GM21786 (cell line): Measurements from ENCODE around the gene MSN.
"Not testable (repeated sequence)": the region's sequence is repeated elsewhere in the genome, so short reads cannot be mapped to it uniquely, and the experiment has no call there.

Experiments used
- ATAC-seq: cut with Tn5 transposase; IDR thresholded peaks from one replicate; pipeline ENCODE4 v1.9.1; 2021; ENCODE audit not compliant: unreplicated experiment

The MSN gene

GRCh38 chrX:65712005-65712806 is 44.8 kb downstream of the MSN start:
- no peak for ATAC-seq

- ATAC-seq = no peak
Observed at GRCh38 chrX:65718538-65718937, 51.1 kb downstream of the MSN start.

DNA sequence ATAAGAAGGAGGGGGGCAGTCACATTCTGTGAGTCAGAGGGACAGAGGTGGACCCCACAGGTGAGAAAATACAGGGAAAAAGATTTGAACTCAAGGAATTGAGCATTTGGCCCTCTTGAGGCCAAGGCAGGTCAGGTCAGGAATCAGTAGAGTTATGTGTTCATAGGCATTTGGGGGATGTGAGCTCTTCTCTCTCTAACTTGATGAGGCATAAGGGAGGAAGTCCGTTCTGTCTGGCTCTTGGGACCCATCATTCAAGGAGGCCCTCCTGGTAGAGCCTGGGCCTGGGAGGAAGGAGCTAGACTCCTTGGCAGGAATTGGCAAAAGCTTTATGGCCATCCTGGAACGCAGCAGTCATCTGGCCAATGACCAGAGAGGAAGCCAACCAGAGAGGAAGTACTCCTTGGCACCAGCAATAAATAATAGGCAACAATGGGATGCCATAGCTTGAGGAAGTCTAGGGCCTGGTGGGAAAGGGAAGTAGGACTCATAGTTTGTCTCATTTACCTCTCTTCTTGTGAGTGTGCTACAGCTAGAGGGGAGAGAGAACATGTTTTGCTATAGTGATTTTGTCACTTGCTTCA is 53.0 kb downstream of the MSN start:
- no peak for ATAC-seq

GRCh38 chrX:65723706-65724105 is 56.3 kb downstream of the MSN start:
- peak; percentile 77 for ATAC-seq

DNA sequence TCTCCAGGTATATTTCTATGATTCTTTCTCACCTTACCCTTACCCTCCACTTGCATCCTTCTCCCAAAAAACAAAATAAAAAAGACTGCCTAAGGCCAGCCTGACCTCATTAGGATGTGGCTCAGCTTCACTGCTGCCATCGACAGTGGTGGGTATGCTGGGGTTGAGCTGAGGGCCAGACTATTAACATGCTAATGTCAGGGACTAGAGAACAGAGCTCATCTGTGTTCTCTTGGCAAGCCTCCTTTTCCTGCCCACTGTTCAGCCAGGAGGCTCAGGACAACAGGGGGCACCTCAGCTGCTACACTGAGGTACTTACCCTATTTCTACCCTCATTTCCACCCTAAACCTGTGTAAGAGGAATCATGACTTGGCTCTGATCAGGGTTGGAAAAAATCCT is 59.3 kb downstream of the MSN start:
- ATAC-seq = no peak

DNA sequence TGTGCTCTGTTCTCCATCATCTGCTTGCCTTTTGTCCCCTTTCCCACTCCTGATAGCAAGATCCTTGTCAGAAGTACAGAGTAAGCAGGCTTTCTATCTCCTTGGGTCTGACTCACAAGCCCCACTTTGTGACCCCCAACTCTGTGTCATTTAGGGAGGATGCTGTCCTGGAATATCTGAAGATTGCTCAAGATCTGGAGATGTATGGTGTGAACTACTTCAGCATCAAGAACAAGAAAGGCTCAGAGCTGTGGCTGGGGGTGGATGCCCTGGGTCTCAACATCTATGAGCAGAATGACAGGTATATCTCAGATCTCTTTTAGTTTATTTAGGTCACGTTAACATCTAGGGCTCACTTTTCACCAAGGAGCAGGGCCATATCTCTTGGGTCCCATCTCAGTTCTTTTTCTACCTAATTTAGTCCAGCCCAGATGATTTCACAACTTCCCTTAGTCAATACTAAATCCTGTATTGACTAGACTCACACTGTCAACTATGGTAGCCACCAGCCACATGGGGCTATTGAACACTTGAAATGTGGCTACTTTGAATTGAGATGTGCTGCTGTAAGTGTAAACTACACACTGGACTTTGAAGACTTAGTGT is 64.3 kb downstream of the MSN start:
- no peak for ATAC-seq

- no peak for ATAC-seq
Observed at GRCh38 chrX:65740909-65741308, 73.5 kb downstream of the MSN start.

DNA sequence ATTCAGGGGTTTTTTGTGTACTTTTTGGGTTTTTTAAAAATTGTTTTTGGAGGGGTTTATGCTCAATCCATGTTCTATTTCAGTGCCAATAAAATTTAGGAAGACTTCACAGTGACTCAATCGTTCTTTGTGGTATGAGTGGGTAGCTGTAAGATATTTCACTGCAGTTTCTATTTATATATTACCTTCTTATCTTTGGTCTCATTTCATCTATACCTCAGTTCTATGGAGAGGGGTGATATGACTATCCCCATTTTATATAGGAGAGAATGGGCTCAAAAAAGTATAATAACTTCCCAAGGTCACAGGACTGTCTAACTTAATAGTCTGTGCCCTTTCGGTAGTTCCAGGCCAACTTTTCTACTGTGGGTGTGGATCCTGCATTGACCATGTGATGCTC is 74.4 kb downstream of the MSN start:
- no peak for ATAC-seq

DNA sequence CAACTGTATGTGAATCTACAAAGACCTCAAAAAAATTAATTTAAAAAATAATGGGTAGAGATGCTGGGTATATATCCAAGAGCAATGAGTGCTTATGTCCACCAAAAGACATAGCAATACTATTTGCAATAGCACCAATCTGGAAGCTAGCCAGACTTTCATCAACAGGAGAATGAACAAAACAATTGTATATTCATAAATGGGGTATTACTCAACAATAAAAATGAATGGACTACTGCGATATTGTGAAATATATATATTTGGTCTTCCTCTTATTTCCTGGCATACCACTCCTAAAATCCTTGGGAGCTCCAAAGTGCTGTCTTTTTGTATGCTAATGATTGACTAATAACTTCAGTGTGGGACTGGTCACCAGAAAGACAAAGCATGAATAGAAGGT is 77.5 kb downstream of the MSN start:
- ATAC-seq = no peak

DNA sequence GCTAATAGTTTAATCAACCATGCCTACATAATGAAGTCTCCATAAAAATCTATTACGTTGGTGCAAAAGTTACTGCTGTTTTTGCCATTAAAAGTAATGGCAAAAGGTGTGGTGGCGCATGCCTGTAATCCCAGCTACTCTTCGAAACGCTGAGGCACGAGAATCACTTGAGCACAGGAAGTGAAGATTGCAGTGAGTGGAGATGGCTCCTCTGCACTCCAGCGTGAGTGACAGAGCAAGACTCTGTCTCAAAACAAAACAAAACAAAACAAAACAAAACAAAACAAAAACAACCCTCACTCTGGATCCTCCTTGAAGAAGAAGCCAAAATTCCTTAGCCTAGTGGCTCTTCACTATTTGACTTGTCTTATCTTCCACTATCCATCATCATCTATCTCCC is 78.0 kb downstream of the MSN start:
- ATAC-seq = no peak

DNA sequence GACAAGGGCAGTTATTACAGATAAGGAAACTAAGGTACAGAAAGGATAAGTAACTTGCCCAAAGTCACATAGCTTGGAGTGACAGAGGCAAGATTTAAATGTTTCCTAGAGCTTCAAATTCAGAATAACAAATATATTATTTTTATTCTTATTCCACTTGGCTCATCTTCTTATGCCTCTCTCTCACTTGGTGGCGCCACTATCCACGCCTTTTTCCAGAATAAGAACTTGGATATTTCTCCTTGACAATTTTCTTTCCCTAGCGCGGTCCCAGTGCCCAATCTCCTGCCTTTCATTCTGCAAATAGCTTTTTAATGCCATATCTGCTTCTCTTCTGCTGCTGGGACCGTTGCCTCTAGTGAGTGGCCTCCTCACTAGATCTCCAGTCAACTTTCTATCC is 78.5 kb downstream of the MSN start:
- ATAC-seq = no peak

GRCh38 chrX:65750674-65751469 is 83.4 kb downstream of the MSN start:
- peak; percentile 88 for ATAC-seq

DNA sequence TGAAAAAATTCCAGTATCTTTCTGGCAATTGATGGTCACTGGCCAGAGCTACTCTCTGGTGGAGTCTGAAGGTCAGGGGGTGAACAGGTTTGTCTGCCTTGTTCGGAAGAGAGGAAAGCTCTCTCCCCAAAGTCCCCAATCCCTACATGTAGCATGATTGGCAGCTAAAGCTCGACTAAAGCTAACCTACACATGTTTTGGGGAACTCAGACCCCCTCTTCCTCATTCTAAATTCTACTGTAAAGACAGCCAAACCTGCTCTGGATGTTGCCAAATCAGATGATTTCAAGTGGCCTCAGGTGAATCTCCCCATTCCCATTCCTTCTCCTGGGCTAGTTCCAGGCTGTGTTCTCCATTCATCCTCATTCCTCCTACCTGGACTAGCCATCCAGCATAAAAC is 84.1 kb downstream of the MSN start:
- ATAC-seq = no peak

DNA sequence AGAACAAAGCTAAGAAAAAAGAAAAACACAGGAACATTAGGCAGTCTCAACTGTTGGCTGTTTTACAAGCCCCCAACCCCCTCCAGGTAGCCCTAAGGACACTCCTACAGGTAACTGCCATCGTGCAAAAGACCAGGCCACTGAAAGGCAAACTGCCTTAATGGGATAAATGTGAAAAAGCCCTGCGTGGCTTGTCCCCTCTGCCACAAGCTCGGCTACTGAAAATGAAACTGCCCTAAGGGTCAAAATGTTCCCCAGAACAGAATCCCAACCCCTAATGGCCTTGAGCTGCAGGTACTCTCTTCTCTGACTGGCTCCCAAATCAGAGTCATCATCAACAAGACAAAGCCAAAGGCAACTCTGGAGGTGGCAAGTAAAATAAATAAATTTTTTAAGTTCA is 84.8 kb downstream of the MSN start:
- ATAC-seq = no peak

DNA sequence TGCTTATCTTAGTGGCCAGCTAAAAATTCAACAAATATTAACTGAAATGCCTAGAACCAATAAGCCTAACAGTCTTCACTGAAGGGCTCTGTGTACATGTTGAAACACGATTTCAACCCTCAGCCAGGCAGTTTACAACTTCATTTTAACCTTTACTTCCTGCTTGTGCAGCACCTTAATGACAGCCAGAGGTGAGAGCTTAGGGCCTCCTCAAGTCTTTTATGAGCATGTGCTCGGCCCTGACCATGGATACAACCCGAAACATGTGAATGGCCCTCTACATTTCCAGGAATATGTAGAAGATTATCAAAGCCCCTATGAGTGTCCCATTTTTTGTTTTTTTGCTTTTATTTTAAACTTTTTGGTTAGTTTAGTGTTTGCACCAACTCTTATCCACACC is 88.3 kb downstream of the MSN start:
- ATAC-seq = no peak

DNA sequence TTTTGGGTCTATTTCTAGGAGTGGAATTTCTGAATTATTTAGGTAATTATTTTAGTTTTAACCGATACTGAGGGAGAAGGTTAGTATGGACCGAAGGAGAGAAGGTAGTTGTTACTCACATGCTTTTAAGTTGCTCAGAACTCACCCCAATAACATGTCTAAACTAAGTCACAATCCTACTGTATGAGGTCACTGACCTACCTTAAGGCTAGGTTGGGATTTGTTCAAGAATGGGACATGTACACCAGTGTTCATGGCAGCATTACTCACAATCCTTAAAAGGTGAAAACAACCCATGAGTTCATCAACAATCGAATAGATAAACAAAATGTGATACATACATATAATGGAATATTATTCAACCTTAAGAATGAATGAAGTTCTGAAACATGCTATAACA is 90.5 kb downstream of the MSN start:
- ATAC-seq = no peak

GRCh38 chrX:65758505-65758904 is 91.1 kb downstream of the MSN start:
- ATAC-seq = no peak

- not testable (repeated sequence) for ATAC-seq
Observed at GRCh38 chrX:65759525-65759924, 92.1 kb downstream of the MSN start.

GRCh38 chrX:65769564-65770292 is 102.3 kb downstream of the MSN start:
- ATAC-seq = no peak

- ATAC-seq = no peak
Observed at GRCh38 chrX:65772842-65773241, 105.4 kb downstream of the MSN start.

GRCh38 chrX:65781845-65782244 is 114.4 kb downstream of the MSN start:
- ATAC-seq = no peak
